NCI-H2196 treated with DMSO at 0.1 percent for 48 hours (cell line): ENCODE data around the gene XIST.
"Not testable (repeated sequence)": the region's sequence is repeated elsewhere in the genome, so short reads cannot be mapped to it uniquely, and the experiment has no call there.

Experiments used
- DNase-seq: peaks from one replicate; lab custom pipeline; 2025; ENCODE audit not compliant: unreplicated experiment; lab: John Stamatoyannopoulos, UW

XIST gene

GRCh38 chrX:73840120-73840924 lies 12.2 kb downstream of the XIST start:
- DNase-seq: no peak

GRCh38 chrX:73839152-73839551 lies 13.4 kb downstream of the XIST start:
- no peak for DNase-seq

- no peak for DNase-seq
Observed at GRCh38 chrX:73838123-73838522, 14.4 kb downstream of the XIST start.

GRCh38 chrX:73836956-73837477 lies 15.5 kb downstream of the XIST start:
- no peak for DNase-seq

- no peak for DNase-seq
Observed at GRCh38 chrX:73834219-73834618, 18.3 kb downstream of the XIST start.

- DNase-seq: no peak
Observed at GRCh38 chrX:73832319-73832718, 20.2 kb downstream of the XIST start.

- DNase-seq: no peak
Observed at GRCh38 chrX:73831500-73831899, 21.0 kb downstream of the XIST start.

- no peak for DNase-seq
Observed at GRCh38 chrX:73830489-73831414, 21.8 kb downstream of the XIST start.

GRCh38 chrX:73829890-73830466 lies 22.5 kb downstream of the XIST start:
- DNase-seq: no peak

GRCh38 chrX:73828080-73828720 lies 24.3 kb downstream of the XIST start:
- no peak for DNase-seq

- DNase-seq: no peak
Observed at GRCh38 chrX:73827406-73827805, 25.1 kb downstream of the XIST start.

- DNase-seq: no peak
Observed at GRCh38 chrX:73826996-73827395, 25.5 kb downstream of the XIST start.

- no peak for DNase-seq
Observed at GRCh38 chrX:73825569-73825968, 26.9 kb downstream of the XIST start.

GRCh38 chrX:73823473-73824004 lies 29.0 kb downstream of the XIST start:
- DNase-seq: no peak

GRCh38 chrX:73822775-73823174 lies 29.7 kb downstream of the XIST start:
- DNase-seq: no peak

GRCh38 chrX:73821921-73822559 lies 30.5 kb downstream of the XIST start:
- no peak for DNase-seq

GRCh38 chrX:73819864-73820558 lies 32.5 kb downstream of the XIST start:
- not testable (repeated sequence) for DNase-seq

GRCh38 chrX:73818200-73819116 lies 34.1 kb downstream of the XIST start:
- DNase-seq: no peak
